WTC11 (cell line): ENCODE results near the gene HMCN1.

Source experiments
- ESRRA ChIP-seq: sonication (generic); formaldehyde crosslinking; IDR thresholded peaks from 2 replicates; pipeline ENCODE4 v1.8.1; 2022; ENCODE audit warnings: mild to moderate bottlenecking, missing genetic modification reagents, borderline replicate concordance
- JUN ChIP-seq: sonication (generic); formaldehyde crosslinking; IDR thresholded peaks from 2 replicates; pipeline ENCODE4 v1.8.0; 2023; ENCODE audit warnings: mild to moderate bottlenecking, missing genetic modification reagents
- NR1H2 ChIP-seq: sonication (generic); formaldehyde crosslinking; IDR thresholded peaks from 2 replicates; pipeline ENCODE4 v1.9.0; 2021; ENCODE audit warnings: mild to moderate bottlenecking, moderate library complexity, missing genetic modification reagents
- SMAD3 ChIP-seq: sonication (generic); formaldehyde crosslinking; IDR thresholded peaks from 2 replicates; pipeline ENCODE4 v1.8.0; 2022; ENCODE audit warnings: missing genetic modification reagents, mild to moderate bottlenecking, borderline replicate concordance
- TCF7 ChIP-seq: sonication (generic); formaldehyde crosslinking; IDR thresholded peaks from 2 replicates; pipeline ENCODE4 v1.8.0; 2022; ENCODE audit warnings: mild to moderate bottlenecking, low read depth, missing genetic modification reagents, moderate library complexity
- ZNF138 ChIP-seq: sonication (generic); formaldehyde crosslinking; conservative IDR thresholded peaks from 2 replicates; pipeline ENCODE4 v1.8.1; 2022; ENCODE audit warnings: mild to moderate bottlenecking, moderate library complexity, missing genetic modification reagents
- TF ChIP-seq, protein P1 (sequence below): fragments of 200-600 bp; IDR thresholded peaks from 2 replicates; pipeline ENCODE4 v1.8.0; 2022; ENCODE audit warnings: antibody characterized with exemption
- TF ChIP-seq, protein P2 (sequence below): sonication (generic); formaldehyde crosslinking; IDR thresholded peaks from 2 replicates; pipeline ENCODE4 v1.8.0; 2022; ENCODE audit warnings: mild to moderate bottlenecking, missing genetic modification reagents
- TF ChIP-seq, protein P3 (sequence below): sonication (generic); formaldehyde crosslinking; conservative IDR thresholded peaks from 2 replicates; pipeline ENCODE4 v1.8.1; 2022; ENCODE audit warnings: mild to moderate bottlenecking, missing genetic modification reagents
- TF ChIP-seq, protein P4 (sequence below): sonication (generic); formaldehyde crosslinking; IDR thresholded peaks from 2 replicates; pipeline ENCODE4 v1.8.1; 2023; ENCODE audit warnings: mild to moderate bottlenecking, moderate library complexity, missing genetic modification reagents
- TF ChIP-seq, protein P5 (sequence below): sonication (generic); formaldehyde crosslinking; IDR thresholded peaks from 2 replicates; pipeline ENCODE4 v1.8.1; 2023; ENCODE audit warnings: mild to moderate bottlenecking, missing genetic modification reagents, moderate library complexity

DNA sequence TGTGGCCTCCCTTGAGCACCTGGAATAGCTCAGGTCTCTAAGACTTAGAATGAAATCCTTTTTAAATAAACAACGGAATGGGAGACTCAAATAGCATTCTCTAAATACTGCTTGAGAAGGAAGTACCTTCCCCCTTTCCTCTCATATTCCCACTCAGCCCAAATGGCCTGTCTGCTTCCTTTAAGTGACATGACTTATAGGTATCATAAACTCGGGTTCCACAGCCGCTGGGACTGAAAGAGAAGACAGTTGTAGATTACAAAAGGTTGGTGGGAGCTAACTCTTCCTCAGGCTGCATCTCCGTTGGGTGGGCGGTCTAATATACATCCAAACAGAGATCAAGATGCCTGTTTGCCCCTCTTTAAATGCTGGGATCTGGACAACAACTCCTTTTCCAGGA lies 1.2 kb upstream of the HMCN1 start:
- TF ChIP-seq, protein P1, sequence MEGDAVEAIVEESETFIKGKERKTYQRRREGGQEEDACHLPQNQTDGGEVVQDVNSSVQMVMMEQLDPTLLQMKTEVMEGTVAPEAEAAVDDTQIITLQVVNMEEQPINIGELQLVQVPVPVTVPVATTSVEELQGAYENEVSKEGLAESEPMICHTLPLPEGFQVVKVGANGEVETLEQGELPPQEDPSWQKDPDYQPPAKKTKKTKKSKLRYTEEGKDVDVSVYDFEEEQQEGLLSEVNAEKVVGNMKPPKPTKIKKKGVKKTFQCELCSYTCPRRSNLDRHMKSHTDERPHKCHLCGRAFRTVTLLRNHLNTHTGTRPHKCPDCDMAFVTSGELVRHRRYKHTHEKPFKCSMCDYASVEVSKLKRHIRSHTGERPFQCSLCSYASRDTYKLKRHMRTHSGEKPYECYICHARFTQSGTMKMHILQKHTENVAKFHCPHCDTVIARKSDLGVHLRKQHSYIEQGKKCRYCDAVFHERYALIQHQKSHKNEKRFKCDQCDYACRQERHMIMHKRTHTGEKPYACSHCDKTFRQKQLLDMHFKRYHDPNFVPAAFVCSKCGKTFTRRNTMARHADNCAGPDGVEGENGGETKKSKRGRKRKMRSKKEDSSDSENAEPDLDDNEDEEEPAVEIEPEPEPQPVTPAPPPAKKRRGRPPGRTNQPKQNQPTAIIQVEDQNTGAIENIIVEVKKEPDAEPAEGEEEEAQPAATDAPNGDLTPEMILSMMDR: no peak
- TF ChIP-seq, protein P2, sequence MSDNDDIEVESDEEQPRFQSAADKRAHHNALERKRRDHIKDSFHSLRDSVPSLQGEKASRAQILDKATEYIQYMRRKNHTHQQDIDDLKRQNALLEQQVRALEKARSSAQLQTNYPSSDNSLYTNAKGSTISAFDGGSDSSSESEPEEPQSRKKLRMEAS: no peak
- TF ChIP-seq JUN (CRISPR knock-in tag) (no peak), SMAD3 (no peak), NR1H2 (no peak), ESRRA (CRISPR knock-in tag) (no peak), TCF7 (CRISPR knock-in tag) (no peak), ZNF138 (CRISPR knock-in tag) (no peak)
- TF ChIP-seq, protein P3, sequence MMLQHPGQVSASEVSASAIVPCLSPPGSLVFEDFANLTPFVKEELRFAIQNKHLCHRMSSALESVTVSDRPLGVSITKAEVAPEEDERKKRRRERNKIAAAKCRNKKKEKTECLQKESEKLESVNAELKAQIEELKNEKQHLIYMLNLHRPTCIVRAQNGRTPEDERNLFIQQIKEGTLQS: no peak
- TF ChIP-seq, protein P4, sequence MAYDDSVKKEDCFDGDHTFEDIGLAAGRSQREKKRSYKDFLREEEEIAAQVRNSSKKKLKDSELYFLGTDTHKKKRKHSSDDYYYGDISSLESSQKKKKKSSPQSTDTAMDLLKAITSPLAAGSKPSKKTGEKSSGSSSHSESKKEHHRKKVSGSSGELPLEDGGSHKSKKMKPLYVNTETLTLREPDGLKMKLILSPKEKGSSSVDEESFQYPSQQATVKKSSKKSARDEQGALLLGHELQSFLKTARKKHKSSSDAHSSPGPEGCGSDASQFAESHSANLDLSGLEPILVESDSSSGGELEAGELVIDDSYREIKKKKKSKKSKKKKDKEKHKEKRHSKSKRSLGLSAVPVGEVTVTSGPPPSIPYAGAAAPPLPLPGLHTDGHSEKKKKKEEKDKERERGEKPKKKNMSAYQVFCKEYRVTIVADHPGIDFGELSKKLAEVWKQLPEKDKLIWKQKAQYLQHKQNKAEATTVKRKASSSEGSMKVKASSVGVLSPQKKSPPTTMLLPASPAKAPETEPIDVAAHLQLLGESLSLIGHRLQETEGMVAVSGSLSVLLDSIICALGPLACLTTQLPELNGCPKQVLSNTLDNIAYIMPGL (CRISPR knock-in tag): no peak
- TF ChIP-seq, protein P5, sequence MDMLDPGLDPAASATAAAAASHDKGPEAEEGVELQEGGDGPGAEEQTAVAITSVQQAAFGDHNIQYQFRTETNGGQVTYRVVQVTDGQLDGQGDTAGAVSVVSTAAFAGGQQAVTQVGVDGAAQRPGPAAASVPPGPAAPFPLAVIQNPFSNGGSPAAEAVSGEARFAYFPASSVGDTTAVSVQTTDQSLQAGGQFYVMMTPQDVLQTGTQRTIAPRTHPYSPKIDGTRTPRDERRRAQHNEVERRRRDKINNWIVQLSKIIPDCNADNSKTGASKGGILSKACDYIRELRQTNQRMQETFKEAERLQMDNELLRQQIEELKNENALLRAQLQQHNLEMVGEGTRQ (CRISPR knock-in tag): no peak
